ENCODE measurements around the gene PRRT2. TPM values are rescaled to one million over a fixed set of nuclear protein-coding genes. Genes with fewer than 3 reads are reported as not detected.

Gene PRRT2
- total and polyA plus RNA-seq, 5 donors from 2014 or later = 0.06 to 1.9 (median 0.17) TPM; not detected in 2

DNA sequence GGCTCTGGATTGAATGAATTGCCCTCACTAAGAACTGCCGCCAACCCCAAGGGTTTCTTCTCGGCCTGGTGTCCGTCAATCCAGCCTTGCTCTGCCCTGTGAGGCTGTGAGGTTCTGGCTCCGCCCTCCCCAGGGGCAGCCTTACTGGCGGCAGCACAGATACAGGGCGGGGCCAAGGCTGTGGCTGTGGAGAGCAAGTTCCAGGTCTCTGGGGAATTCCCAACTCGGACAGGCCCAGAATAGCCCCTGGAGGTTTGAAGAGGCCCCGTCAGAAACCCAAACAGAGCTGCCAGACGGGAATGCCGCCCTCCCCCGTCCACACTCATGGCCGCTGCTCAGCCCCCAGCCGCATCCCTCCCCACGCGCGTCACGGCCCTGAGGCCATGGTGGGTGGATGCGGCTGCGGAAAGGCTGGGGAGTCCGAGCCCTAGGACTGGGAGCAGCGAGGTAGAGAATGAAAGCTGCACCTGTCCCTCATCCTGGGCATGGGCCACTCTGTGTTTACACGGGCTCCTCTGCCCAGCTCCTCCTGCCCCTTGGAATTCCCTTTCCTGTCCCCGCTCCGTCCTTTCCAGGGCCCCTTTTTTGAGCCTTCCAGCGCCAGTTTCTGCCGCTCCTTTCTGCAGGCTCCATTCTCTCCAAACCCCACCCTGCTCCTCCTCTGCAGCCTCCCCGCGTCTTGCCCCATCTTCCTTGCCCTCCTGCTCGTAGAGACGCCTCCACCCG lies 660 bp upstream of the PRRT2 start:
- no peaks in the 10 kb centered on the region for H3K27me3 ChIP-seq (ENCODE audit: control insufficient read depth, insufficient read depth, low read length)
- peaks cover 4% of the 10 kb centered on the region for H3K36me3 ChIP-seq (ENCODE audit: control insufficient read depth, insufficient read depth, low read length)
- peaks cover 0 to 2% (median 0%) of the 10 kb centered on the region in 7 donors for H3K9me3 Mint-ChIP-seq
- DNase-seq (peak; percentile 51 to 78 (median 67)), ATAC-seq (ENCODE audit: low read depth in 2 of 2) (peak; percentile 9 to 14)
- H3K4me3 Mint-ChIP-seq = peak overlapping the region; percentile 89 to 96 (median 90)
- H3K4me1 Mint-ChIP-seq = peaks cover 5 to 69% (median 40%) of the 10 kb centered on the region in 4 donors
- peaks cover 23% of the 10 kb centered on the region for H3K27me3 Mint-ChIP-seq
- H3K27ac ChIP-seq (ENCODE audit: insufficient read depth, low read length, poor library complexity, severe bottlenecking) = peak overlapping the region; percentile 90
- H3K4me3 ChIP-seq (ENCODE audit: low read depth, low read length) = peak overlapping the region; percentile 65
- no peaks in the 10 kb centered on the region for H3K9me3 ChIP-seq (ENCODE audit: control insufficient read depth in 2 of 2, low read length in 2 of 2)
- H3K4me1 ChIP-seq (ENCODE audit: control insufficient read depth, insufficient read depth, low read length, poor library complexity, severe bottlenecking) = peaks cover 69% of the 10 kb centered on the region
- peak overlapping the region; percentile 82 to 92 (median 87) for H3K27ac Mint-ChIP-seq
- H3K36me3 Mint-ChIP-seq = peaks cover 4% of the 10 kb centered on the region

DNA sequence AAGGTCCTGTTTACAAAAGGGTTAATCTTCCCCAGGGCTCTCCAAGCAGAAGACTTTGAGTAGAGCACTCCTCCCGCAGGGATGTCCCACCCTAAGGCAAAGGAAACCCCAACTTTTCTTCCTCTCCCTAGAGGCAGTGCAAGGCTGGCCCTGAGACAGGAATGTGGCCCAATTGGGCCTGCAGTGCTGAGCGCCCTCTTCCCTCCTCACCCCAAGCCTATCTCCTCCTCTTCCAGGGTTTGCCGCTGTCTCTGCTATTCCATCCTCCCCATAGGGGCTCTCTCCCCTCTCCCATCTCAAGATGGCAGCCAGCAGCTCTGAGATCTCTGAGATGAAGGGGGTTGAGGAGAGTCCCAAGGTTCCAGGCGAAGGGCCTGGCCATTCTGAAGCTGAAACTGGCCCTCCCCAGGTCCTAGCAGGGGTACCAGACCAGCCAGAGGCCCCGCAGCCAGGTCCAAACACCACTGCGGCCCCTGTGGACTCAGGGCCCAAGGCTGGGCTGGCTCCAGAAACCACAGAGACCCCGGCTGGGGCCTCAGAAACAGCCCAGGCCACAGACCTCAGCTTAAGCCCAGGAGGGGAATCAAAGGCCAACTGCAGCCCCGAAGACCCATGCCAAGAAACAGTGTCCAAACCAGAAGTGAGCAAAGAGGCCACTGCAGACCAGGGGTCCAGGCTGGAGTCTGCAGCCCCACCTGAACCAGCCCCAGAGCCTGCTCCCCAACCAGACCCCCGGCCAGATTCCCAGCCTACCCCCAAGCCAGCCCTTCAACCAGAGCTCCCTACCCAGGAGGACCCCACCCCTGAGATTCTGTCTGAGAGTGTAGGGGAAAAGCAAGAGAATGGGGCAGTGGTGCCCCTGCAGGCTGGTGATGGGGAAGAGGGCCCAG lies 1.0 kb downstream of the PRRT2 start:
- H3K4me1 ChIP-seq (ENCODE audit: control insufficient read depth, insufficient read depth, low read length, poor library complexity, severe bottlenecking) = peaks cover 74% of the 10 kb centered on the region
- H3K4me3 Mint-ChIP-seq = peak overlapping the region; percentile 63 to 91 (median 76)

DNA sequence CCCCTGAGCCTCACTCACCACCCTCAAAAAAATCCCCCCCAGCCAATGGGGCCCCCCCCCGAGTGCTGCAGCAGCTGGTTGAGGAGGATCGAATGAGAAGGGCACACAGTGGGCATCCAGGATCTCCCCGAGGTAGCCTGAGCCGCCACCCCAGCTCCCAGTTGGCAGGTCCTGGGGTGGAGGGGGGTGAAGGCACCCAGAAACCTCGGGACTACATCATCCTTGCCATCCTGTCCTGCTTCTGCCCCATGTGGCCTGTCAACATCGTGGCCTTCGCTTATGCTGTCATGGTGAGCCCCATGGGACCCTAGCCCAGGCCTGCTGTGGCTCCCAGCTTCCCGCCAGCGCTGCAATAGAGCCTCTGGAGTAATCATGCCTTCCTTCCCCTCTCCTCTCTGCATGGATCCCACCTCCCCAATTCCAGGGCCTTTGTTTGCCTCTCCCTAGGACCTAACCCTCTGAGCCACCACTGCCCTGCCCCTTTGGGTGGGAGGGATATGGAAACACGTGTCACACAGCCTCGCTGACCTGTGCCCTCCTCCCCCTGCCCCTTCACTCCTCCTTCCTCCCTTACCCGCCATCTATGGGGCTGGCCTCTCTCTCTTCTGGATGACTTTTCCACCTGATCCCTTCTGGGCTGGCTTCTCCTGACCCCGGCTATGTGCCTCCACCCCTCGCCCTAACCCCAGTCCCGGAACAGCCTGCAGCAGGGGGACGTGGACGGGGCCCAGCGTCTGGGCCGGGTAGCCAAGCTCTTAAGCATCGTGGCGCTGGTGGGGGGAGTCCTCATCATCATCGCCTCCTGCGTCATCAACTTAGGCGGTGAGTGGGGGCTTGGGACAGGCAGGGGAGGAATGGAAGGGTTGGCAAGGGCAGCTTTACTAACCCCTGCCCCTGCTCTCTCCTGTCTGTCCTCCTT lies 1.9 kb downstream of the PRRT2 start:
- Mint-ChIP-seq H3K36me3 (peaks cover 6% of the 10 kb centered on the region), H3K27ac (peak overlapping the region; percentile 25 to 69 (median 66)), H3K9me3 (peaks cover 0 to 2% (median 0%) of the 10 kb centered on the region in 7 donors), H3K4me1 (peaks cover 5 to 76% (median 40%) of the 10 kb centered on the region in 4 donors), H3K4me3 (peak overlapping the region; percentile 20 to 98 (median 66)), H3K27me3 (peaks cover 16% of the 10 kb centered on the region)
- DNase-seq (no peak), ATAC-seq (ENCODE audit: low read depth in 2 of 2) (no peak)
- no peak overlapping the region for H3K4me3 ChIP-seq (ENCODE audit: low read depth, low read length)
- no peaks in the 10 kb centered on the region for H3K27me3 ChIP-seq (ENCODE audit: control insufficient read depth, insufficient read depth, low read length)
- peaks cover 72% of the 10 kb centered on the region for H3K4me1 ChIP-seq (ENCODE audit: control insufficient read depth, insufficient read depth, low read length, poor library complexity, severe bottlenecking)
- H3K27ac ChIP-seq (ENCODE audit: insufficient read depth, low read length, poor library complexity, severe bottlenecking) = no peak overlapping the region
- H3K9me3 ChIP-seq (ENCODE audit: control insufficient read depth in 2 of 2, low read length in 2 of 2) = no peaks in the 10 kb centered on the region
- peaks cover 11% of the 10 kb centered on the region for H3K36me3 ChIP-seq (ENCODE audit: control insufficient read depth, insufficient read depth, low read length)

More for the DNA sequence above, 1.0 kb downstream of the PRRT2 start:
- Histone ChIP-seq H3K27ac (ENCODE audit: insufficient read depth, low read length, poor library complexity, severe bottlenecking) (no peak overlapping the region), H3K27me3 (ENCODE audit: control insufficient read depth, insufficient read depth, low read length) (no peaks in the 10 kb centered on the region), H3K36me3 (ENCODE audit: control insufficient read depth, insufficient read depth, low read length) (peaks cover 5% of the 10 kb centered on the region), H3K9me3 (ENCODE audit: control insufficient read depth in 2 of 2, low read length in 2 of 2) (no peaks in the 10 kb centered on the region), H3K4me3 (ENCODE audit: low read depth, low read length) (no peak overlapping the region)
- ATAC-seq (ENCODE audit: low read depth in 2 of 2) (no peak), DNase-seq (no peak)
- Mint-ChIP-seq H3K27me3 (peaks cover 18% of the 10 kb centered on the region), H3K4me1 (peaks cover 5 to 76% (median 39%) of the 10 kb centered on the region in 4 donors), H3K27ac (peak overlapping the region in 1 of 3 donors; percentile 15), H3K9me3 (peaks cover 0 to 2% (median 0%) of the 10 kb centered on the region in 7 donors), H3K36me3 (peaks cover 5% of the 10 kb centered on the region)

DNA sequence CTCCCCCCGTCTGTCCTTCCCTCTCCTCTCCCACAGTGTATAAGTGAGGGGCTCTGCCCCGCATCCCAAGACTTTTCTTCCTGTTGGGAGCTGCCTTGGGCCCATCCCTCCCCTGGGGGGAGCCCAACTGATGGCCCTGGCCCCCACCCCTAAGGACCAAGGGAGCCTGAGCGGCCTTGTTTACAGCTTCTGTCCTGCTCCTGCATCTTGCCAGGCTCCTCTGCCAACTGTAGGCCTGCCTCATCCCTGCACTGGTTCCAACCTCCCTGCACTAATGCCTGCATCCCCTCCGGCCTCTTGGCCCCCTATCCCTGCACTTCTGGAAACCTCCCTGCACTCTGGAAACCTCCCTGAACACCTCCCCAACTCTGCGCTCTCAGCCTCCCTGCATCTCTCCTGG lies 2.6 kb downstream of the PRRT2 start:
- no peak overlapping the region for H3K27ac ChIP-seq (ENCODE audit: insufficient read depth, low read length, poor library complexity, severe bottlenecking)
- peaks cover 15% of the 10 kb centered on the region for H3K36me3 ChIP-seq (ENCODE audit: control insufficient read depth, insufficient read depth, low read length)
- peaks cover 5 to 77% (median 43%) of the 10 kb centered on the region in 4 donors for H3K4me1 Mint-ChIP-seq
- H3K4me3 Mint-ChIP-seq = peak overlapping the region; percentile 82 to 98 (median 95)
- H3K27ac Mint-ChIP-seq = peak overlapping the region; percentile 18 to 97 (median 82)
- ATAC-seq (ENCODE audit: low read depth in 2 of 2) (no peak), DNase-seq (no peak)
- peaks cover 0 to 2% (median 0%) of the 10 kb centered on the region in 7 donors for H3K9me3 Mint-ChIP-seq
- H3K9me3 ChIP-seq (ENCODE audit: control insufficient read depth in 2 of 2, low read length in 2 of 2) = no peaks in the 10 kb centered on the region
- peak overlapping the region; percentile 68 for H3K4me3 ChIP-seq (ENCODE audit: low read depth, low read length)
- H3K36me3 Mint-ChIP-seq = peaks cover 6% of the 10 kb centered on the region
- peaks cover 16% of the 10 kb centered on the region for H3K27me3 Mint-ChIP-seq
- H3K4me1 ChIP-seq (ENCODE audit: control insufficient read depth, insufficient read depth, low read length, poor library complexity, severe bottlenecking) = peaks cover 68% of the 10 kb centered on the region
- no peaks in the 10 kb centered on the region for H3K27me3 ChIP-seq (ENCODE audit: control insufficient read depth, insufficient read depth, low read length)

DNA sequence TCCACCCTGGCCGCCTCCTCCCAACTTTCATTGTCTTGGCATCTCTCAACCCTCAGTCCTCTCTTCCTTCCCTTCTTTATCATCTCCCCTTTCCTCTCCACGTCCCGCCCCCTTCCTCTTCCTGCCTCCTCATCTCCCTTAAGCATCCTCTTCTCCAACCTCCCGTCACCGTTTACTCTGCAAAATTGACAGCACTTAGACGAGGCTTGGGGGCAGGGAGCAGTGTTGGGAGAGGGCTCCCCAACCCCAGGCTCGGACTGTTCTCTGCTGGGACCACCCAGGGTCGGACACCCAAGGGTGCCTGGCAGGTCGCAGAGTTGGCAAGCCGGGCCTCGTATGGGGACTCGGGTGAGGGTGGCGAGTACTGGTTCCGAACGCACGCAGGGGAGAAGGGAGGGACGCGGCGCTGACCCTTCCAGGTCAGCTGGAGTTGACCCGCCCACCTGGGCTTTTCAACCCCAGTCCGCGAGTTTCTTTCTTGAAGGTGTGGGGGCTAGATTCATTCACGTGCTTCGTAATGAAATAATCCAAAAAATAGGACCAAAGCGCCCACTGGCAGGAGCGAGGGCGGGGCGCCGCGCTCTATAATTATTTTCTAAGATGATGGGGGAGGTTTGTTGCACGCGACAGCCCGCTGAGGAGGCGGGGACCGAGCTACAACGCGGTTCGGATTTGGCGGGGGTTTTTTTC lies 3.2 kb downstream of the PRRT2 start:
- peaks cover 6% of the 10 kb centered on the region for H3K36me3 Mint-ChIP-seq
- peak overlapping the region; percentile 94 to 98 (median 95) for H3K4me3 Mint-ChIP-seq
- H3K9me3 Mint-ChIP-seq = peaks cover 0 to 2% (median 0%) of the 10 kb centered on the region in 7 donors
- no peak for DNase-seq
- peaks cover 16% of the 10 kb centered on the region for H3K27me3 Mint-ChIP-seq
- peaks cover 5 to 78% (median 44%) of the 10 kb centered on the region in 4 donors for H3K4me1 Mint-ChIP-seq
- peak overlapping the region in 2 of 3 donors; percentile 97 for H3K27ac Mint-ChIP-seq
- no peaks in the 10 kb centered on the region for H3K9me3 ChIP-seq (ENCODE audit: control insufficient read depth in 2 of 2, low read length in 2 of 2)
- H3K27me3 ChIP-seq (ENCODE audit: control insufficient read depth, insufficient read depth, low read length) = no peaks in the 10 kb centered on the region
- H3K4me3 ChIP-seq (ENCODE audit: low read depth, low read length) = peak overlapping the region; percentile 68
- peak overlapping the region; percentile 91 for H3K27ac ChIP-seq (ENCODE audit: insufficient read depth, low read length, poor library complexity, severe bottlenecking)
- H3K36me3 ChIP-seq (ENCODE audit: control insufficient read depth, insufficient read depth, low read length) = peaks cover 13% of the 10 kb centered on the region
- H3K4me1 ChIP-seq (ENCODE audit: control insufficient read depth, insufficient read depth, low read length, poor library complexity, severe bottlenecking) = peaks cover 68% of the 10 kb centered on the region
- ATAC-seq (ENCODE audit: low read depth in 2 of 2) = no peak

DNA sequence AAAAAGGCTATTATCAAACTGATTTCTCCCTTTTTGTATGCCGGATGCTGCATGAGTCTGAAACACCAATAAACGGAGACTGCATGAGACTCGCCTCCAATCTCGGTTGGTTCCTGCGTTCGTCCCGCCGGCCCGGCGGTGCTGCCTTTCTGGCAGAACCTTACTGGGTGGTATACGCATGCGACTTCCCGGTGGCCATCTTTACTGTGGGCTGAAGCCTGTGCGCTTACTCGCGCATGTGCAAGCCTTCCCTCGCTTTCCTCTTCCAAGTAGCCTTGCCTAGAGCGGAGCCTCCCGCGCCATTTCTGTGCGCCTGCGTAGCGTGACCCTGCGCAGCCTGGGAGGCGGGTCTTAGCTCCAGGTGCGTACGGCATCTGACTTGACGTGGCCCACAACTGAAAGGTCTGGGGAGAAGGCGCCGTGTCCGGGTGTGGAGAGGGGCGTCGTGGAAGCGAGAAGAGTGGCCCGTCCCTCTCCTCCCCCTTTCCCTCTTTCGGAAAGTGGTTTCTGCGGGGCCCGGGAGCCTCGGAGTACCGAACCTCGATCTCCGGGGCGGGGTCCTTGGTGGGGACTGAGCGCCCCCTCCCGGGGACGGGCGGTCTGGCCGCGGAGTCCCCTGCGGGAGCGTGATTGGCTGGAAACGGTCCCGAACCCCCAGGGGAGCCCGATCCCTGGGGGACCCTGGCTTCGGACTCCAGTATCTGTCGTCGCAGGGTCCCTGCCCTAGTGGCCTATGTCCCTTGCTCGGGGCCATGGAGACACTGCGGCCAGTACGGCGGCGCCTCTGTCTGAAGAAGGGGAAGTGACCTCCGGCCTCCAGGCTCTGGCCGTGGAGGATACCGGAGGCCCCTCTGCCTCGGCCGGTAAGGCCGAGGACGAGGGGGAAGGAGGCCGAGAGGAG lies 4.0 kb downstream of the PRRT2 start, which contains the start of gene PAGR1:
TSS of gene PAGR1 (plus strand) at position 360 of the 901 bp plus-strand sequence. CDS start at position 734, 374 bp downstream.
- Mint-ChIP-seq H3K36me3 (peaks cover 6% of the 10 kb centered on the region), H3K9me3 (peaks cover 0 to 2% (median 0%) of the 10 kb centered on the region in 7 donors), H3K27me3 (peaks cover 14% of the 10 kb centered on the region), H3K27ac (peak within 1 kb of the TSS; percentile 97), H3K4me1 (peaks cover 5 to 78% (median 39%) of the 10 kb centered on the region in 4 donors), H3K4me3 (peak within 1 kb of the TSS; percentile 94 to 98 (median 95))
- DNase-seq (peak; percentile 98 to 100 (median 99)), ATAC-seq (ENCODE audit: low read depth in 2 of 2) (peak; percentile 80)
- Histone ChIP-seq H3K27me3 (ENCODE audit: control insufficient read depth, insufficient read depth, low read length) (no peaks in the 10 kb centered on the region), H3K36me3 (ENCODE audit: control insufficient read depth, insufficient read depth, low read length) (peaks cover 10% of the 10 kb centered on the region), H3K4me1 (ENCODE audit: control insufficient read depth, insufficient read depth, low read length, poor library complexity, severe bottlenecking) (peaks cover 68% of the 10 kb centered on the region), H3K27ac (ENCODE audit: insufficient read depth, low read length, poor library complexity, severe bottlenecking) (peak within 1 kb of the TSS; percentile 91), H3K4me3 (ENCODE audit: low read depth, low read length) (peak within 1 kb of the TSS; percentile 68), H3K9me3 (ENCODE audit: control insufficient read depth in 2 of 2, low read length in 2 of 2) (no peaks in the 10 kb centered on the region)

Measured in CD4-positive, CD25-positive, alpha-beta regulatory T cell (primary cell).